Hippocampal formation (tissue), 2 donors: ENCODE results near the gene TTC7B.
A peak's percentile ranks its signal among the peaks of the same experiment; 100 is the strongest.

Experiments used
- DNase-seq, 2 donors: peaks; one replicate each; lab custom pipeline; 2025; lab: John Stamatoyannopoulos, UW

TTC7B gene

DNA sequence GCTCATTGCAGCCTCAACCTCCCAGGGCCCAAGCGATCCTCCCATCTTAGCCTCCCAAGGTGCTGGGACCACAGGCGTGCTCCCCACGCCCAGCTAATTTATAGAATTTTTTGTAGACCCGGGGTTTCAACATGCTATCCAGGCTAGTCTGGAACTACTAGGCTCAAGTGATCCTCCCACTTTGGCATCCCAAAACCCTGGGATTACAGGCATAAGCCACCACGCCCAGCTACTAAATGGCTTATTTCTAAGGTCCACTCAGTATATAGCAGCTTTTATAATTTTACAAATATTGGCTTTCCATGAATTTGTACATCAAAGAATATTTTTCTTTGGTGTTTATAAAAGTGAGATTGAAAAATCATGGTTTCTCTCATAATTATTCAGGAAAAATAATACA, 167.8 kb downstream of the TTC7B start:
- no peak for DNase-seq

GRCh38 chr14:90647473-90648005, 168.7 kb downstream of the TTC7B start:
- DNase-seq: no peak

DNA sequence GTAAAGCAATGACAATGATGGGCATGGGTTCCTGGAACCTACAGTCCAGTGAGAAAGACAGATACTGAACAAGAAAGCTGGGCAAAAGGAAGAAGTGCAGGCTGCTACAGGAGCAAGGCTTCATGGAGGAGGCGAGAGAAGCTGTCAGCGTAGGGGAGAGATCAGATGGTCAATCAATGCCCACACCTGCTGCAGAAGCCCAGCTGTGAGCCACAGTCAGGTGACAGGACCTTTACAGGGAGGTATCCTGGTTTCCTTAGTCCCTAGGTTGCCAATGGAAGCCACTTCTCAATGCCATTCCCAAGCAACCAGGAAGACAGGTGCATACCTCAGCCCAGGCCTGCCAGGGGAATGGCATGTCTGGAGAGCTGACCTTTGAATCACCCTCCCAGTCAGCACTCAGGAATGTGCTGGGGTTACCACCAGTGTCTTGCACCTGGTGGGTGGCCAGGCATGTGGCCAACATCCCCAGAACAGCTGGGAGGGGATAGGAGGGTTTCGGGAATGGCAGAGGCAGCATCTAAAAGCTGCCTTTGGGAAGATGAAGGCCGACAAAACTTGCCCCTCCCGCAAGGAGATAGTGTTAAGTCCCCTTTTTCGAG, 170.3 kb downstream of the TTC7B start:
- DNase-seq: no peak

DNA sequence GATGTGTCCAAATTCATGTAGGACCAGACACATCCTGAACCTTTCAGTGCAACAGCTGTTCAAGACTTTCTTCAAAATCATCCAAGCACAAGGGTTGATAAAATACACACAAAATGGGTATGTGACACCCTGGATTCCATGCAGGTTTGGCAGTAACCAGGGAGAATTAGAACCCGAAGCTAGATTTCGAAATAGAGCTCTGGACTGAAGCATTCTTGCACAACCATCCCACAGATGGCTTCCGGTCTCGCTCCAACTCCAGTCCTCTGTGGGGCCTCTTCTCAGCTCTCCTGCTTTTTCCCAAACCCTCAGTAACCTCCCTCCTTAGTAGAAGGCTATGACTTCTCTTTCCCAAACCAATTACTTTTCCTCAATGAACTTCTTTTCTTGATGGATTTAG, 171.3 kb downstream of the TTC7B start:
- DNase-seq: no peak

GRCh38 chr14:90643982-90644670, 172.1 kb downstream of the TTC7B start:
- no peak for DNase-seq

GRCh38 chr14:90642244-90642717, 173.9 kb downstream of the TTC7B start:
- DNase-seq: peak in 1 of 2 donors; percentile 56

DNA sequence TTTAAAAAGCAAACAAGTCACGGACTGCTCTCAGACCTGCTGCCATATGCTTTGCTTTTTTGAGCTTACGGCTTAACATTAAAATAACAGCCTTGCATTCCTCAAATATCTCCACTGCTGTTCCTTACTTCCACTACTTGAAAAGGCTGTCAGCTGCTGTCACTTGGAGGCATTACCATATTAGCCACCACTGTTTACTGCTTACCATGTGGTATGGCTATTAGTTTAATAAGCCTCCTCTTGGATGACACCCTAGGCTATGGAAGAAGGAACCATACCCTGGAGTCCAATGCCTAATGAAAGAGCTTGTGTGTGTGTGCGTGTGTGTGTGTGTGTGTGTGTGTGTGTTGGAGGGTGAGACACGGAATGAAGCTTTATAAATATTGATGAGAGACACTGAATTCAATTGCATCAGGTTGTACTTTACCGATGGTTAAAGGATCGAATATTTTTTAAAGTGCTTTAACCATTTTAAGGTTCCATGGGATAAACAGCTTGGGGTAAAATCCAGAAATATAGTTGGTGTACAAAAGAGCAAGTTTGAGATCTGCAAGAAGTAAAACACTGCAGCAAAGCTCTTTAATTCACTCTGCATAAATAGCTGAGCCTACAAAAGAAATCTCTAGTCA, 174.5 kb downstream of the TTC7B start:
- no peak for DNase-seq

GRCh38 chr14:90641168-90641567, 175.1 kb downstream of the TTC7B start:
- DNase-seq: no peak

GRCh38 chr14:90639641-90640040, 176.6 kb downstream of the TTC7B start:
- DNase-seq: no peak

- no peak for DNase-seq
Measured at GRCh38 chr14:90632871-90633270, 183.4 kb downstream of the TTC7B start.

DNA sequence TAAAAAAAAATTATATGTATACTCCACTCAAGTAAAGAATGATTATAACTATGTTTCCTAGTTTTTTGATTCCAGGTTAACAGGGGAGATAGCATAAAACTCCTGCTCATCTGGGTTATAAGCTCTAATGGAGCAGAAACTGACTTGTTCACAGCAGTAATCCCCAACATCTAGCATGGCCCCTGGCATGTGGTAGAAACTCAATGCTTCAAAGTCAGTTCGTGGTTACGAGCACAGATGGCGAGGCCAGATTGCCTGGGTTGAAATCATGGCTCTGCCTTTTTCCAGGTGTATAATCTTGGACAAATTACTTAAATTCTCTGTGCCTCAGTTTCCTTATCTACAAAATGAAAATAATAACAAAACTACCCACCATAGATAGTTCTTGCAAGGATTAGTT, 183.8 kb downstream of the TTC7B start:
- no peak for DNase-seq

GRCh38 chr14:90630171-90630806, 185.9 kb downstream of the TTC7B start:
- DNase-seq: no peak

DNA sequence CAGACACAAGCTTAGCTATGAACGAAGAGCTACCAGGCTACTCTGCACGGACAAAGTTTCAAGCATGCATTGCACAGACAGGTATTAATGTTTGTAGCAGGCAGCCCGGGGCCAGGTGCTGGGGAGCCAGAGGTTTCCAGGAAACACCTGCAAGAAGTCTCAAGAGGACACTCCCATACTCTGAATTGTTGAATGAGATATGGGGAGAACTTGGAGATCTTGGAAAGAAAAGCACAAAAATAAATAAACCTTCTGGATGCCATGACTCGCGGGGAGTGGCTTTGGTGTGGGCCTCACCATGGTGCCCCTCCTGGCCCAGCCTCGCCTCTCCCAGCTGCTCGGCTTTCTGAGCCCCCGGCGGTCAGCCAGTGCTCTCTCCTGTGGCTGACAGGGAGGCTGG, 186.8 kb downstream of the TTC7B start:
- DNase-seq: no peak

GRCh38 chr14:90628825-90629224, 187.4 kb downstream of the TTC7B start:
- no peak for DNase-seq

DNA sequence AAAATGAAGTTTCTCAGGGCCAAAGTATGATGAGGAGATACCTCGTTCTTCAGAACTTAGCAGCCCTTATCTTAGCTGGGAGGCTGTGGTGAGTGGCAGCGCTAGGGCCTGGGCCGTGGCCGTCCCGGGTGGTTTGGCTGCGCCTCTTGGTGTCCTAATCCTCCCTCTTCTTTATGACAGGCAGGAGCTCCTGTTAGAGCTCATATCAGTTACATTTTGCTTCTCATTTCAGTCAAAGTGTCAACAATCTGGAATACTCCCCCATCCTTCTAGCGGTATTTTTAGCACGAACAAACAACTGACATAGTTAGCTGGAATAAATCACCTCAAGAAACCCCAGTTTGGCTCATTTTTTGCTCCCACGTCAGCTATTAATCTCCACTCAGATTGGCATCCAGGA, 188.8 kb downstream of the TTC7B start:
- DNase-seq: no peak

- DNase-seq: no peak
Measured at GRCh38 chr14:90626550-90626949, 189.7 kb downstream of the TTC7B start.

DNA sequence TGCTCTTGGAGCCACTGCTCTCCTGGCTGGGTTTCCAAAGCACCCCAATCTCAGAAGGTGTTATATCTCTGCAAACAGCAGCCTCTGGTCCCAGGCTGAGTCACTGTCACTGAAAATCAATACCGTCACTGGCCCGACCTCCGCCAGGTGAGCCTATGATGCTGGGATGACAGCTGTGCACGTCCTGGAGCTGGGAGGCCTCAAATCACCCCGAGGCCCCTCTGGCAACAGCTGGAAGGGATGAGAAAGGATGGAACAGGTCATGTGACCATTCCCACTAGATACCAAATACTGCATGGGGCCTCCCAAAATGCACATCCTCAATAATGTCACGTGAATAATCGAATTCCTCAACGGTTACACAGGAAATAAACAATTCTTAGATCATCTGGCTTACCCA, 190.8 kb downstream of the TTC7B start:
- DNase-seq: no peak

- no peak for DNase-seq
Measured at GRCh38 chr14:90624732-90625400, 191.4 kb downstream of the TTC7B start.

- DNase-seq: no peak
Measured at GRCh38 chr14:90624227-90624626, 192.0 kb downstream of the TTC7B start.

- DNase-seq: no peak
Measured at GRCh38 chr14:90621201-90621600, 195.0 kb downstream of the TTC7B start.

DNA sequence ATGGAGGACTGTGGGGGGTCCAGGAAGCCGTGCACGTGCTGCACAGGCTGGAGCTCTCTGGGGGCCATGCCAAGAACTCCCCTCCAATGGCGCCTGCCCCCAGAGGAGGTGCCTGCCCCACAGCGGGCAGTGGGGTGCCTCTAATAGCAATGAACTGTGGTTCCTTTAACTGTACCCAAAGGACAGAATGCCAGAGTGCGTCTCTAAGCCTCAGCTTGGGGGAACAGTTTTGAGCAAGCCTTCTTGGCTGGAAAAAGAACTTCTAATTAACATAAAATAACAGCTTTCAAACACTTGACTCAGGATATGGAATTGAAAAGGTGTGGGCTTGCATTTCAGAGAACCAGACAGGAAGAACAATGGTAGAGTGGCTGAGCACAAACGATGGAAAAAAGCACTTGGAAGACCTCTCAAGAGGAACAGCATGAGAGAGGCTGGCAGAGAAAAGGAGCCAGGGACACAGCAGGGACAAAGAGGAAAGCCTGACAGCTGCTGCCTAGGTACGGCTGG, 195.6 kb downstream of the TTC7B start:
- peak in 1 of 2 donors; percentile 36 for DNase-seq

DNA sequence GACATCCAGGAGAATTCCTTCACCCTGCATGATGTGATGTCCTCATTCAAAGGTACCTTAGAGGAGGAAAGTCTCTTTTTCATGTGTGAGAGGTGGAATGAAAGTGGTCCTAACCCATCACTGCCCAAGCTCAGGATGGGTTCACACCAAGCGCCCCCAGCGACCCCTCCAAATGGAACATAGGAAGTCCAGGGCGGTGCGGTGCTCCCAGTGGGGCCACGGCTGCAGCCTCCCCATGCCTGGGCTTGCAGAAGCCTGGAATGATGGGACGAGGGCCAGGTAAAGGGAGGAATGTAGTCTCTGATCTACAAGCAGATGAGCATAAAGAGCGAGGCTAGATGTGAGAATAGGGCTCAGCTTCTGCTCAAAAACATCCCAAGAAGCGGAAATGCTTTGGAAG, 196.3 kb downstream of the TTC7B start:
- DNase-seq: no peak
